ENCODE measurements around the gene IGSF23. TPM values are rescaled to one million over a fixed set of nuclear protein-coding genes. Genes with fewer than 3 reads are reported as not detected.

Gene IGSF23
- total RNA-seq, 1 donor from 2014 or later, result 0.13 TPM

- Histone ChIP-seq H3K27me3 (ENCODE audit: control insufficient read depth, insufficient read depth, low read length) (no peaks in the 10 kb centered on the region), H3K4me3 (ENCODE audit: low read depth, low read length) (no peak overlapping the region), H3K36me3 (ENCODE audit: control insufficient read depth, insufficient read depth, low read length) (no peaks in the 10 kb centered on the region)
- no peak for DNase-seq (ENCODE audit: low read depth)
- no peak for TF ChIP-seq CTCF (IDR thresholded peaks at IDR 0.05; ENCODE audit: insufficient read depth, low read length, poor library complexity, severe bottlenecking)
Measured at GRCh38 chr19:44571830-44572580, 41.4 kb upstream of the IGSF23 start.

- H3K27me3 ChIP-seq (ENCODE audit: control insufficient read depth, insufficient read depth, low read length), result no peaks in the 10 kb centered on the region
- DNase-seq (ENCODE audit: low read depth), result no peak
- no peak overlapping the region for H3K4me3 ChIP-seq (ENCODE audit: low read depth, low read length)
- no peaks in the 10 kb centered on the region for H3K36me3 ChIP-seq (ENCODE audit: control insufficient read depth, insufficient read depth, low read length)
- TF ChIP-seq CTCF (IDR thresholded peaks at IDR 0.05; ENCODE audit: insufficient read depth, low read length, poor library complexity, severe bottlenecking), result no peak
Measured at GRCh38 chr19:44572581-44572900, 40.8 kb upstream of the IGSF23 start.

GRCh38 chr19:44573183-44573582, 40.2 kb upstream of the IGSF23 start:
- no peak for TF ChIP-seq CTCF (IDR thresholded peaks at IDR 0.05; ENCODE audit: insufficient read depth, low read length, poor library complexity, severe bottlenecking)
- Histone ChIP-seq H3K27me3 (ENCODE audit: control insufficient read depth, insufficient read depth, low read length) (no peaks in the 10 kb centered on the region), H3K36me3 (ENCODE audit: control insufficient read depth, insufficient read depth, low read length) (no peaks in the 10 kb centered on the region), H3K4me3 (ENCODE audit: low read depth, low read length) (no peak overlapping the region)
- no peak for DNase-seq (ENCODE audit: low read depth)

GRCh38 chr19:44573627-44574026, 39.7 kb upstream of the IGSF23 start:
- TF ChIP-seq CTCF (IDR thresholded peaks at IDR 0.05; ENCODE audit: insufficient read depth, low read length, poor library complexity, severe bottlenecking), result no peak
- no peaks in the 10 kb centered on the region for H3K27me3 ChIP-seq (ENCODE audit: control insufficient read depth, insufficient read depth, low read length)
- H3K36me3 ChIP-seq (ENCODE audit: control insufficient read depth, insufficient read depth, low read length), result no peaks in the 10 kb centered on the region
- DNase-seq (ENCODE audit: low read depth), result no peak
- H3K4me3 ChIP-seq (ENCODE audit: low read depth, low read length), result no peak overlapping the region

GRCh38 chr19:44574186-44574950, 39.0 kb upstream of the IGSF23 start:
- DNase-seq (ENCODE audit: low read depth), result no peak
- Histone ChIP-seq H3K36me3 (ENCODE audit: control insufficient read depth, insufficient read depth, low read length) (no peaks in the 10 kb centered on the region), H3K27me3 (ENCODE audit: control insufficient read depth, insufficient read depth, low read length) (no peaks in the 10 kb centered on the region), H3K4me3 (ENCODE audit: low read depth, low read length) (no peak overlapping the region)
- no peak for TF ChIP-seq CTCF (IDR thresholded peaks at IDR 0.05; ENCODE audit: insufficient read depth, low read length, poor library complexity, severe bottlenecking)

Data from kidney epithelial cell (primary cell).